Stimulated activated CD8-positive, alpha-beta memory T cell treated with anti-CD3 and anti-CD28 coated beads, Interleukin-12 subunit alpha, Interleukin-12 subunit beta, amount 100 ng/mL, for 1 hour (primary cell): ENCODE results near the gene LRP1.

Source experiments
- DNase-seq: peaks from one replicate; pipeline ENCODE4 v3.0.0-alpha.2; 2020; ENCODE audit warnings: low read depth

Gene LRP1

GRCh38 chr12:57236201-57236924, 108.1 kb downstream of the LRP1 start:
- DNase-seq: no peak

- no peak for DNase-seq
Observed at GRCh38 chr12:57236925-57237595, 108.8 kb downstream of the LRP1 start.

GRCh38 chr12:57237596-57237931, 109.3 kb downstream of the LRP1 start:
- DNase-seq: no peak

GRCh38 chr12:57237932-57238853, 109.9 kb downstream of the LRP1 start:
- no peak for DNase-seq

GRCh38 chr12:57238854-57239554, 110.7 kb downstream of the LRP1 start:
- DNase-seq: peak; percentile 76

- DNase-seq: no peak
Observed at GRCh38 chr12:57239587-57240065, 111.3 kb downstream of the LRP1 start.

- peak; percentile 66 for DNase-seq
Observed at GRCh38 chr12:57240066-57240921, 112.0 kb downstream of the LRP1 start.

- no peak for DNase-seq
Observed at GRCh38 chr12:57240926-57241401, 112.7 kb downstream of the LRP1 start.

GRCh38 chr12:57241402-57242310, 113.4 kb downstream of the LRP1 start:
- no peak for DNase-seq

GRCh38 chr12:57242329-57242690, 114.0 kb downstream of the LRP1 start:
- no peak for DNase-seq

GRCh38 chr12:57242691-57243454, 114.6 kb downstream of the LRP1 start:
- no peak for DNase-seq

GRCh38 chr12:57243521-57244311, 115.4 kb downstream of the LRP1 start:
- DNase-seq: peak; percentile 70

- no peak for DNase-seq
Observed at GRCh38 chr12:57244312-57244696, 116.0 kb downstream of the LRP1 start.

GRCh38 chr12:57247041-57247440, 118.8 kb downstream of the LRP1 start:
- DNase-seq: no peak

GRCh38 chr12:57248934-57249742, 120.9 kb downstream of the LRP1 start:
- no peak for DNase-seq

- DNase-seq: no peak
Observed at GRCh38 chr12:57250541-57250940, 122.3 kb downstream of the LRP1 start.

GRCh38 chr12:57250956-57251355, 122.7 kb downstream of the LRP1 start, which contains the start of gene STAC3:
Gene STAC3, minus strand, starts transcription at chr12:57251187. Its CDS starts 1,551 bp downstream, at chr12:57249636.
- DNase-seq: no peak
